Activated naive CD4-positive, alpha-beta T cell treated with anti-CD3 and anti-CD28 coated beads, Interleukin-2, amount 10 ng/mL, durations not matched to agents 7 days and 5 days (primary cell): ENCODE results near the gene REPS2.

Source experiments
- CTCF ChIA-PET: fragments of 350-600 bp; sonication (Branson Sonifier 250); formaldehyde crosslinking; loops from one replicate; lab custom pipeline; 2021; ENCODE audit warnings: antibody characterized with exemption; lab: Charles Lee
- DNase-seq: peaks from one replicate; pipeline ENCODE4 v3.0.0-alpha.2; 2020
- H3K27ac Mint-ChIP-seq: one replicate; pipeline ENCODE4 v1.8.0; 2021; ENCODE audit warnings: mild to moderate bottlenecking, moderate library complexity, mixed read lengths
- H3K27me3 Mint-ChIP-seq: one replicate; pipeline ENCODE4 v1.8.0; 2021; ENCODE audit warnings: mild to moderate bottlenecking, mixed read lengths
- H3K36me3 Mint-ChIP-seq: one replicate; pipeline ENCODE4 v1.8.0; 2021; ENCODE audit warnings: mixed read lengths
- H3K4me1 Mint-ChIP-seq: one replicate; pipeline ENCODE4 v1.8.0; 2021; ENCODE audit warnings: mixed read lengths
- H3K4me3 Mint-ChIP-seq: one replicate; pipeline ENCODE4 v1.8.0; 2021; ENCODE audit warnings: mild to moderate bottlenecking, moderate library complexity, mixed read lengths
- H3K9me3 Mint-ChIP-seq: one replicate; pipeline ENCODE4 v1.8.0; 2021; ENCODE audit warnings: mixed read lengths

REPS2 gene

DNA sequence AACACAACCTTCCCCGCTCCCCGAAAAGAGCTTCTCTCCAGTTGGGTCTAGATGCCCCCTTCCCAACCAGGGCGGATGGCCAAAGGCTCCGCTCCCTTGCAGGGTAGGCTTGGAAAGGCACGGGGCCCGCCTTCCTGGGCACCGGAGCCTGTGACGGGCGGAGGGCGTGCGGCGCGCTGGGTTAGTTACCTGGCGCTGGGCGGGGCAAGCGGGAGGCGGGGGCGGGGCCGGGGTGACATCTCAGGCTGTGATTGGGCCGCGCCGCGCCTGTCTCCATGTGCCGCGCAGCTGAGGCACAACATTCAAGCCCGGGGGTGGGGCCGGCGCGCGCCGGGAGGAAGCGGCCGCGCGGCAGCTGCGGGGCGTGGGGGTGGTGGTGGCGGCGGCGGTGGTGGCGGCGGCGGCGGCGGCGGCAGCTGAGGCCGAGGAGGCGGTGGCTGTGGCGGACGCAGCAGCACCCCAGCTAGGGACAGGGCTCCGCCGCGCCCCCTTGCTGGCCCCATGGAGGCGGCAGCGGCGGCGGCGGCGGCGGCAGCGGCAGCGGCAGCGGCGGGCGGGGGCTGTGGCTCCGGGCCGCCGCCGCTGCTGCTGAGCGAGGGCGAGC is at the start of gene REPS2:
Gene REPS2, plus strand, starts transcription at position 298 of the 604 bp plus-strand sequence. Its CDS starts 204 bp downstream, at position 502.
- H3K27me3 Mint-ChIP-seq = peaks cover 19% of the 10 kb centered on the region
- DNase-seq = peak; percentile 81
- H3K27ac Mint-ChIP-seq = peak within 1 kb of the TSS; percentile 83
- CTCF ChIA-PET = interaction anchor here (1.1 kb wide), 1 partner anchor 59 kb away, joined by 3 read pairs; no protein-coding TSS in a partner anchor
- no peaks in the 10 kb centered on the region for H3K9me3 Mint-ChIP-seq
- H3K4me1 Mint-ChIP-seq = peaks cover 2% of the 10 kb centered on the region
- H3K4me3 Mint-ChIP-seq = peak within 1 kb of the TSS; percentile 71
- H3K36me3 Mint-ChIP-seq = no peaks in the 10 kb centered on the region

DNA sequence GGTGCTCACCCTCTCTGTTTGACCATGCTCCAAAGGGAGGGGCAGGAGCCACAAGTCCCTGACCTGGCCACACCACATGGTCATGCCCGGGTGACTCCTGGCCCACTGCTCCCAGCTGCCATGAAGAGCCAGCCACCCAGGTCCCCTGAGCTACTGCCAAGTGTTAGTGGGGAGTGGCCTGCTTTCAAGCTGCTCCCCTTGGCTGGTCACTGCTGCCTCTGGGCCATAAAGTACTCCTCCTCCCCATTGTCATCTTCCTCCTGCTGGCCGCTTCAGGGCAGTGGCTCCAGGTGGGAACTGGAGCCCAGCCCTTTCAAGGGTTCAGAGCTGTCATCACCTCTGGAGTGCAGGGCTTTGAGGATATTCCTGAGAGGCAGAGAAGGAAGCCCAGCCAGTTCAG is 49.0 kb upstream of the REPS2 start:
- no peak for DNase-seq
- Mint-ChIP-seq H3K27ac (no peak overlapping the region), H3K36me3 (no peaks in the 10 kb centered on the region), H3K4me3 (no peak overlapping the region), H3K4me1 (peaks cover 5% of the 10 kb centered on the region), H3K27me3 (peaks cover 19% of the 10 kb centered on the region), H3K9me3 (no peaks in the 10 kb centered on the region)
- CTCF ChIA-PET = no interaction called here

DNA sequence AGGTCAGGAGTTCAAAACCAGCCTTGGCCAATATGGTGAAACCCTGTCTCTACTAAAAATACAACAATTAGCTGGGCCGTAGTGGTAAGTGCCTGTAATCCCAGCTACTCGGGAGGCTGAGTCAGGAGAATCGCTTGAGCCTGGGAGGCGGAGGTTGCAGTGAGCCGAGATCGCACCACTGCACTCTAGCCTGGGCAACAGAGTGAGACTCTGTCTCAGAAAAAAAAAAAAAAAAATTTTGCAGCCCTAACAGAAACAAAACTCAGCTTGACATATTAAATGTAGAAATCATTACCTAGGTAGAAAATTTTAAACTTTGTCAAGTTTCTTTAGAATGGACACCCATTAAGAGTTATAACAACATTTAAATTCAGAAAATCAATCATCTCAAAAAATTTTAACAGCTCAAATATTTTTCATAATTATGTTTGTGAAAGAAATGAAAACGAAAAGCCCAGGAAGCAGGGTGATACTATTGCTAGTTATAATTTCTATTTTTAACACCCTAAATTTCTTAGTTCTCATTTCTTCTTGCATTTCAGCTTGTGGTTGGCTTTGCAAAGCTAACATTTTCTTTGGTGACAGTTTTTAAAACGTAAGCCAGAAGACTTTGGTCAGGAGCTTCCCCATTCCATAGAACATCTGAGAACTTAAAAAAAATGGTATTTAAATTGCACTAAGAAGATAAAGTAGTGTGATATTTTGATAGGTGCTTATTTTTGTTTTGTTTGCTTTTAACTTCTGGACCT is 43.0 kb upstream of the REPS2 start:
- H3K9me3 Mint-ChIP-seq = no peaks in the 10 kb centered on the region
- H3K4me1 Mint-ChIP-seq = no peaks in the 10 kb centered on the region
- no peak for DNase-seq
- no peak overlapping the region for H3K4me3 Mint-ChIP-seq
- H3K27me3 Mint-ChIP-seq = no peaks in the 10 kb centered on the region
- no peak overlapping the region for H3K27ac Mint-ChIP-seq
- H3K36me3 Mint-ChIP-seq = no peaks in the 10 kb centered on the region
- CTCF ChIA-PET = interaction anchor here (0.6 kb wide), 1 partner anchor 71 kb away, joined by 3 read pairs; no protein-coding TSS in a partner anchor

DNA sequence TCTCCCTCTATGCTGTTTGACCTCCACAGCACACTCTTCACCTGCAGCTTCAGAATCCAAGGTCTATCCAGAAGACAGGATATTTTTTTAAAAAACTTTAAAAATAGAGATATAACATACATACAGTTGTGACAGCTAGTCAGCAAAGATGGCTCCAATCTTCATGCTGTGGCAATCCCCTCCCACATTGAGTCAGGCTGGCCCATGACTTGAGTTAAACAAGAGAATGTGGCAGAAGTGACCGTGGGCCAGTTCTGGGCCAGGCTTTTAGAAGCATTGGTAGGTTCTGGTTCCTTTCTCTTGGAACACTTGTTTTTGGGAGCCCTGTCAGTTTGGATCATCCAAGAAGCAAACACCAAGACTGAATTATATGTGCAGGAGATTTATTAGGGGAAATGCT is 36.1 kb upstream of the REPS2 start:
- Mint-ChIP-seq H3K36me3 (no peaks in the 10 kb centered on the region), H3K27me3 (no peaks in the 10 kb centered on the region), H3K27ac (no peak overlapping the region), H3K9me3 (no peaks in the 10 kb centered on the region), H3K4me1 (no peaks in the 10 kb centered on the region), H3K4me3 (no peak overlapping the region)
- CTCF ChIA-PET = no interaction called here
- no peak for DNase-seq

DNA sequence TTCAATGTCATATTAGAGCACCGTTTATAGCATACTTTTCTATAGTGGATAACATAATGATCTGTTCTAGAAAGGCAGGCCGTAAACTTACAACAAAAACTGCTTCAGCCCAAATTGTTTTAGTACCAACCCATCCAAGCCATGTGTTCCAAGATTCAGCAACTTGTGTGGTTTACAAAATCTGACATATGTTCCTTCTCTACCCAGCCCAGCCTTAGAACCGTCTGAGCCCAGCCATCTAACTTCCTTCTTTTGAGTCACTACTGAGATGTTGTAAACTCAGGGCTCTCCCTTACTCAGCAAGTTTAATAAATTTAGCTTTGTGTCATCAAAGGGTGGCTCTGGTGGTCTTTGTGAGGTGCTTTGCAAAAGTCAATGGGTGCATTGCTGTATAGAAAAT is 32.4 kb upstream of the REPS2 start:
- CTCF ChIA-PET = no interaction called here
- Mint-ChIP-seq H3K4me1 (no peaks in the 10 kb centered on the region), H3K27ac (no peak overlapping the region), H3K9me3 (no peaks in the 10 kb centered on the region), H3K36me3 (no peaks in the 10 kb centered on the region), H3K27me3 (no peaks in the 10 kb centered on the region), H3K4me3 (no peak overlapping the region)
- DNase-seq = no peak

DNA sequence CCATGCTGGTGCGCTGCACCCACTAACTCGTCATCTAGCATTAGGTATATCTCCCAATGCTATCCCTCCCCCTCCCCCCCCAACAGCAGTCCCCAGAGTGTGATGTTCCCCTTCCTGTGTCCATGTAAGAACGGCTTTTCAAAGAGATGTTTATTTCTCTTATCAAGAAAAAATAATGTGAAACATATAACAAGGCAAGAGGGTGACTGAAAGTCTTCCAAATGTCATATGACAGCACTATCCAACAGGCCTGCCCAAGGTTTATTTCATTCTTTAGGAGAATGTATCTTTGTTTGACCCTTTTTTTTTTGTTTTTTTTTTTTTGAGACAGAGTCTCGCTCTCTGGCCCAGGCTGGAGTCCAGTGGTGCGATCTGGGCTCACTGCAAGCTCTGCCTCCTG is 29.9 kb upstream of the REPS2 start:
- Mint-ChIP-seq H3K27ac (no peak overlapping the region), H3K9me3 (no peaks in the 10 kb centered on the region), H3K4me3 (no peak overlapping the region), H3K27me3 (no peaks in the 10 kb centered on the region), H3K36me3 (no peaks in the 10 kb centered on the region), H3K4me1 (no peaks in the 10 kb centered on the region)
- no peak for DNase-seq
- CTCF ChIA-PET = no interaction called here

DNA sequence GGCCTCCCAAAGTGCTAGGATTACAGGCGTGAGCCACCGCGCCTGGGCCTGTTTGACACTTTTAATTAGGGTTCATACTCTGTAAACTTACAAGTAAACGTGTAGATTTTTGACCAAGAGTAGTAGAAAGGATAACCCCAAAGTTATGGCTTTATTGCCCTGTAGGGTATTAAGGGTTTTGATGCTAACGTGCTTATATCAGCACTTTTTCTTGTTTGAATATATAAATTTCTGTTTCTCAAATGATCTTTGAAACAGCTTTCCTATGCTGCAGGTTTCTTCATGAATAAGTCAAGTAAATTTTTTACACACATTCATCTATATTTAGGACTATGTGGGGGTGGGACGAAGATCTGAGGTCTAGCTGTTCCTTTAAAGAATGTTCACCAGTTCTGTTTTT is 29.3 kb upstream of the REPS2 start:
- no peak overlapping the region for H3K27ac Mint-ChIP-seq
- CTCF ChIA-PET = no interaction called here

DNA sequence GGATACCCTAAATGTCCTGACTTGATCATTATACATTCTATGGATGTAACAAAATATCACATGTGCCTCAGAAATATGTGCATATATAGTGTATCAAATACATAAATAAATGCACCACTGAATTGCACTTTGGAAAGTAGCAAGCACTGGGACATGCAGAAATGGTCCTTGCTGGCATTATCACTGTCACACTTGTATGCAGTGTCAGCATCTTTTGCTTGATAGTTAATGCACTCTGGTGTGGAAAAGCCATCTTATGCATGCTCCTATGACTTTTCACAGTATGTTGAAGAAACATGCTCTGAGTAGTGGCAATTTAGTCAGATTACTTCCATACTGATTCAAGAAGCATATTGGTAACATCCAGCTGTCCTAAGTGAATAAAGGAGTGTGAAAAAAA is 27.5 kb upstream of the REPS2 start:
- Mint-ChIP-seq H3K27ac (no peak overlapping the region), H3K4me3 (no peak overlapping the region), H3K27me3 (no peaks in the 10 kb centered on the region)

More for the DNA sequence above, 29.3 kb upstream of the REPS2 start:
- Mint-ChIP-seq H3K36me3 (no peaks in the 10 kb centered on the region), H3K27me3 (no peaks in the 10 kb centered on the region), H3K4me3 (no peak overlapping the region), H3K9me3 (no peaks in the 10 kb centered on the region), H3K4me1 (no peaks in the 10 kb centered on the region)
- no peak for DNase-seq

DNA sequence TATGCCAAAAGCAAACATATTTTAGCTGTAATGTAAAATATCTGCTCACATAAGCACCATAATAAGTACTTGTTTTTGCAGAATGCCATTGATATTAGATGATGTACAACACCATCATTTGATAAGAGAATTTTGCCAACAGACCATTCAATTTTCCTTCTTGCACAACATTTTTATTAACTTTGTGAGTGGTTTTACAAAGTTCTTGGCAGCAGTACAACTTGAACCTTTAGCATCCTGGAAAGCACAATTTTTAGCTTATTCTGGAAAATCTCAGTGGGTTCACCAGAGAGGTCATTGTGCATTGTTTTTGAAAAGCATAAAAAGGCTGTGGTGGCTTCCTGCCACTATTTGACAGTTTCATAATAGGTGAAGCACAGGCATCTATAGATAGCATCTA is 26.4 kb upstream of the REPS2 start:
- H3K4me3 Mint-ChIP-seq = no peak overlapping the region
- H3K4me1 Mint-ChIP-seq = no peaks in the 10 kb centered on the region
- H3K9me3 Mint-ChIP-seq = no peaks in the 10 kb centered on the region
- CTCF ChIA-PET = no interaction called here
- no peaks in the 10 kb centered on the region for H3K36me3 Mint-ChIP-seq
- H3K27ac Mint-ChIP-seq = no peak overlapping the region
- no peaks in the 10 kb centered on the region for H3K27me3 Mint-ChIP-seq
- DNase-seq = no peak

More for the DNA sequence above, 27.5 kb upstream of the REPS2 start:
- Mint-ChIP-seq H3K36me3 (no peaks in the 10 kb centered on the region), H3K9me3 (no peaks in the 10 kb centered on the region), H3K4me1 (no peaks in the 10 kb centered on the region)
- CTCF ChIA-PET = no interaction called here
- DNase-seq = no peak

DNA sequence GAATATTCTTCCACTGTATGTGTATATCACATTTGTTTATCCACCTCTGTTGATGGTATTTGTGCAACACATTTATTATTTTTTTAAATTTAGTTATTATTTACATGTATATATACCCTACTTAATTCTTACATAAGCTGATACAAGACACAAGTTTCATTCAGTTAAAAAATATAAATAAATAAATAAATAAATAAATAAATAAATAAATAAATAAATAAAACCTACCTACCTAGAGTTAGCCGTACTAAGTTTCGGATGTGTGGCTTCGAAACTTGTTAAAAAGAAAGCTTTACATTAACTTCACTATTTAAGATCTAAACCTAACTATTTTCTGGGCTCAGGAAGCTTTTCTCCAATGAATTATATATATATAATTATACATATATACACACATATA is 23.3 kb upstream of the REPS2 start:
- Mint-ChIP-seq H3K36me3 (no peaks in the 10 kb centered on the region), H3K27ac (no peak overlapping the region), H3K9me3 (no peaks in the 10 kb centered on the region), H3K4me3 (no peak overlapping the region), H3K27me3 (no peaks in the 10 kb centered on the region), H3K4me1 (no peaks in the 10 kb centered on the region)
- DNase-seq = no peak
- CTCF ChIA-PET = no interaction called here

DNA sequence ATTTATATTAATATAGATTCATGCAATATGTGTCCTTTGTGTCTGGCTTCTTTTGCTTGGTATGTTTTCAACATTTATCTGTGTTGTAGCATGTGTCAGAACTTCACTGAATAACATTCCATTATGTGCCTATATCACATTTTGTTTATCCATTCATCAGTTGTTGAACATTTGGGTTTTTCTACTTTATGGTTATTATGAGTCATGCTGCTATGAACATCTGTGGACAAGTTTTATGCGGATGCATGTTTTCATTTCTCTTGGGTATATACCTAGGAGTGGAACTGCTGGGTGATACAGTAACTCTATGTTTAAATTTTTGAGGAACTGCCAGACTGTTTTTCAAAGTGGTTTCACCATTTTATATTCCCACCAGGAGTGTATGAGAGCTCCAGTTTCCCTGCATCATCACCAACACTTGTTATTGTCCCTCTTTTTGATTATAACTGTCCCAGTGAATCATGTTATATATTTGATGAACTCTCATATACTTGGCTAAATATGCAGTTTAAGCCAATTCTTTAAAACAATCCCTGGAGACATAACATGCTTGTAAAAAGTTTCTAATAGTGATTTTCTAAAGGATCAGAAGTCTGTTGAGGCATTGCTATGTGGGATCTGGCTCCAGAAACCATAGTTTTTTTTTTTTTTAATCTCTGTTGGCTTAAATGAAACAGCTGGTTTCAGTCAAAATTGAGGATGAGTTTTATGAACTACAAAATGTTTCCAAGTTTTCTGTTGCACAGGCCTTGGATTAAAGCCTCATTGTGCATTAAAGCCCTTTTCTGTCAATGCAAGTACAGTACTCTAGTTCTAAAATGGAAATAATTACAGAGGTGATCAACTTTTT is 21.6 kb upstream of the REPS2 start:
- Mint-ChIP-seq H3K4me3 (no peak overlapping the region), H3K36me3 (no peaks in the 10 kb centered on the region), H3K27ac (no peak overlapping the region), H3K9me3 (no peaks in the 10 kb centered on the region), H3K4me1 (no peaks in the 10 kb centered on the region), H3K27me3 (no peaks in the 10 kb centered on the region)
- CTCF ChIA-PET = no interaction called here
- no peak for DNase-seq

DNA sequence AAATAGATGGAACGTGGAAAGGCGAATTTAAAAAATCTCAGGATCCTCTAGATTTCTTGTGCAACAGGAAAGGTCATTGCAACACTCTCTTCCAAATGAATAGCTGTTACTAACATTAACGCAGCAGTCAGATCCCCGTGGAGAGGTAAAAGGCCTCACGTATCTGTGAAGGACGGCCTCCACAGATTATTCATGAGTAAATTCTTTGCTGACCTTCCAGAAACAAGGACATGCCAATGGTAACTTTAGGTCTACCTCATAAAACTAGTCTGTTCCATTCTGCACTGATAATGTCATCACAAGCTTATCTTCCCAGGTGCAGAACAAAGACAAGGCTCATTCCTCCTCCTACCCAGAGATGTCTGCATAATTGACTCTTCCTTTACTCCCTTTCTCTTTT is 16.1 kb upstream of the REPS2 start:
- no peaks in the 10 kb centered on the region for H3K27me3 Mint-ChIP-seq
- no peaks in the 10 kb centered on the region for H3K9me3 Mint-ChIP-seq
- H3K4me3 Mint-ChIP-seq = no peak overlapping the region
- H3K36me3 Mint-ChIP-seq = no peaks in the 10 kb centered on the region
- CTCF ChIA-PET = no interaction called here
- no peak for DNase-seq
- H3K27ac Mint-ChIP-seq = no peak overlapping the region
- no peaks in the 10 kb centered on the region for H3K4me1 Mint-ChIP-seq

DNA sequence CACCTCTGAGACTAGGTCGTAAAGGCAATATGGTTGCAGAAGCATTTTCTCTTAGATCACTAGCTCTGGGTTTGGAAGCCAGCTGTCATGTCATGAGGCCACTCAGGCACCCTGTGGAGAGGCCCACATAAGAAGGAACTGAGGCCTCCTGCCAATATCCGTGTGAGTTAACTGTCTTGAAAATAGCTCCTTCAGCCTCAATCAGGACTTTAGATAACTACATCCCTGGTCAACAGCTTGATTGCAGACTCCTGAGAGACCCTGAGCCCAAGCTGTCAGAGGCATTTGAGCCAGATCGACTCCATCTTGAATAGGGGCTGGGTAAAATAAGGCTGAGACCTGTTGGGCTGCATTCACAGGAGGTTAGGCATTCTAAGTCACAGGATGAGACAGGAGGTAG is 15.1 kb upstream of the REPS2 start:
- Mint-ChIP-seq H3K4me1 (no peaks in the 10 kb centered on the region), H3K36me3 (no peaks in the 10 kb centered on the region), H3K9me3 (no peaks in the 10 kb centered on the region), H3K4me3 (no peak overlapping the region), H3K27me3 (no peaks in the 10 kb centered on the region), H3K27ac (peak overlapping the region; percentile 37)
- CTCF ChIA-PET = no interaction called here
- no peak for DNase-seq

DNA sequence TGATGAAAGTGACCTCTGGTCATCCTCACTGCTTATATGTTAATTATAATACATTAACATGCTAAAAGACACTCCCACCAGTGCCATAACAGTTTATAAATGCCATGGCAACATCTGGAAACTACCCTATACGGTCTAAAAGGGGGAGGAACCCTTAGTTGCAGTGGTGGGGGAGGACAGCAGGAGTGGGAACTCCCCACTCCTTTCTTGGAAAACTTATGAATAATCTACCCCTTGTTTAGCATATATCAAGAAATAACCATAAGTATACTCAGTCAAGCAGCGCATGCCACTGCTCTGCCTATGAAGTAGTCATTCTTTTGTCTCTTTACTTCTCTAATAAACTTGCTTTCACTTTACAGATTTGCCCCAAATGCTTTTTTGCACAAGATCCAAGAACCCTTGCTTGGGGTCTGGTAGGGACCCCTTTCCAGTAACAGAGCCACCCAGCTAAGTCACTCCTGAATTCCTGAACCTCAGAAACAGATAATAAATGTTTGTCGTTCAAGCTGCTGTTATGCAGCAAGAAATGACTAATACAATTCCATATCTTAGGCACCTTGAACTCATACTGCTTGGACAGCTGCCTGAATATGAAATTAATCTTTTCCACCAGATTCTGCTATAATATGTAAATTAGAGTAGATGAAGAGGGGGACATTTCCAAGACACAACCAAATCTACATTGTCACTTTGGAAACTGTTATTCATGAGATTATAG is 14.4 kb upstream of the REPS2 start:
- CTCF ChIA-PET = no interaction called here
- Mint-ChIP-seq H3K27ac (no peak overlapping the region), H3K36me3 (no peaks in the 10 kb centered on the region), H3K9me3 (no peaks in the 10 kb centered on the region), H3K4me1 (no peaks in the 10 kb centered on the region), H3K27me3 (no peaks in the 10 kb centered on the region), H3K4me3 (no peak overlapping the region)
- no peak for DNase-seq
